NCI-H446 treated with DMSO at 0.1 percent for 48 hours (cell line): ENCODE data around the gene KDM4C.
"Not testable (repeated sequence)": the region's sequence is repeated elsewhere in the genome, so short reads cannot be mapped to it uniquely, and the experiment has no call there.

Experiments used
- DNase-seq: peaks from one replicate; lab custom pipeline; 2025; lab: John Stamatoyannopoulos, UW

The KDM4C gene

GRCh38 chr9:7171396-7172153 lies 413.8 kb downstream of the KDM4C start:
- no peak for DNase-seq

- DNase-seq: no peak
These were observed 414.7 kb downstream of the KDM4C start for GRCh38 chr9:7172154-7173115.

GRCh38 chr9:7173139-7173538 lies 415.4 kb downstream of the KDM4C start:
- DNase-seq: no peak

- DNase-seq: no peak
These were observed 416.5 kb downstream of the KDM4C start for GRCh38 chr9:7174301-7174700.

- DNase-seq: no peak
These were observed 417.1 kb downstream of the KDM4C start for GRCh38 chr9:7174884-7175283.

- DNase-seq: no peak
These were observed 418.8 kb downstream of the KDM4C start for GRCh38 chr9:7176561-7176960.

GRCh38 chr9:7177383-7177782 lies 419.6 kb downstream of the KDM4C start:
- DNase-seq: no peak

GRCh38 chr9:7178729-7179128 lies 421.0 kb downstream of the KDM4C start:
- DNase-seq: no peak

- no peak for DNase-seq
These were observed 422.5 kb downstream of the KDM4C start for GRCh38 chr9:7180247-7180646.

GRCh38 chr9:7183139-7183538 lies 425.4 kb downstream of the KDM4C start:
- not testable (repeated sequence) for DNase-seq

- DNase-seq: peak; percentile 26
These were observed 427.8 kb downstream of the KDM4C start for GRCh38 chr9:7185612-7186011.

GRCh38 chr9:7186175-7186574 lies 428.4 kb downstream of the KDM4C start:
- DNase-seq: no peak

GRCh38 chr9:7192266-7192665 lies 434.5 kb downstream of the KDM4C start:
- DNase-seq: no peak

- DNase-seq: no peak
These were observed 437.8 kb downstream of the KDM4C start for GRCh38 chr9:7195526-7195925.

GRCh38 chr9:7196467-7196866 lies 438.7 kb downstream of the KDM4C start:
- no peak for DNase-seq

- DNase-seq: peak; percentile 7
These were observed 443.4 kb downstream of the KDM4C start for GRCh38 chr9:7201196-7201595.

GRCh38 chr9:7205806-7206205 lies 448.0 kb downstream of the KDM4C start:
- DNase-seq: no peak

- no peak for DNase-seq
These were observed 448.5 kb downstream of the KDM4C start for GRCh38 chr9:7206221-7206758.

GRCh38 chr9:7209016-7209715 lies 451.4 kb downstream of the KDM4C start:
- DNase-seq: no peak

GRCh38 chr9:7209990-7210389 lies 452.2 kb downstream of the KDM4C start:
- DNase-seq: no peak

- DNase-seq: no peak
These were observed 453.3 kb downstream of the KDM4C start for GRCh38 chr9:7210854-7211637.
